Measurements from ENCODE around the gene RPRD1A.

- TF ChIP-seq CTCF (IDR thresholded peaks at IDR 0.05; ENCODE audit: insufficient read depth, low read length) = no peak
- TF ChIP-seq POLR2AphosphoS5 (IDR thresholded peaks at IDR 0.05; ENCODE audit: low read depth) = no peak
Measured at GRCh38 chr18:36047521-36047920, 19.8 kb downstream of the RPRD1A start.

Measured in HL-60 (cell line).